B cell (primary cell): ENCODE data around the gene LRRC32. TPM values are rescaled to one million over a fixed set of nuclear protein-coding genes. Genes with fewer than 3 reads are reported as not detected.

Experiments
- ATAC-seq: fragments of 200-7000 bp; cut with Tn5 transposase; one replicate; pipeline ENCODE4 v1.10.0; 2021; ENCODE audit warnings: low read depth, mild to moderate bottlenecking, moderate number of reproducible peaks, moderate library complexity
- CTCF ChIA-PET: fragments of 350-600 bp; sonication (Branson Sonifier 250); formaldehyde crosslinking; loops from one replicate; lab custom pipeline; 2021; ENCODE audit warnings: antibody characterized with exemption, inconsistent platforms; lab: Charles Lee
- POLR2A ChIA-PET: fragments of 350-600 bp; sonication (Branson Sonifier 250); formaldehyde crosslinking; loops from one replicate; lab custom pipeline; 2021; ENCODE audit warnings: antibody characterized with exemption; lab: Charles Lee
- DNase-seq: peaks from one replicate; pipeline ENCODE4 v3.0.0; 2013
- H2AFZ ChIP-seq: 2 replicates; pipeline ENCODE4 v1.6.1; 2012; ENCODE audit warnings: mild to moderate bottlenecking, low read depth, low read length; ENCODE audit not compliant: insufficient read depth, poor library complexity, severe bottlenecking
- H3K27ac ChIP-seq, 2 donors: 1 replicate in 1 of 2; 2 replicates in 1 of 2; pipeline ENCODE4 v1.5.1; 2012 to 2013; ENCODE audit warnings: low read length in 2 of 2, mild to moderate bottlenecking in 2 of 2, moderate library complexity in 1 of 2
- H3K27me3 ChIP-seq, 4 experiments: fragments of 200-600 bp in 1 of 4; sonication (generic) in 1 of 4; replicated peaks in 1 of 4; 1 replicate in 2 of 4; 2 replicates in 2 of 4; pipeline versions ENCODE4 v1.6.1 to v1.7.0; 2013 to 2016; ENCODE audit warnings: low read length in 3 of 4, mild to moderate bottlenecking in 2 of 4, mixed read lengths in 1 of 4, moderate library complexity in 1 of 4; ENCODE audit not compliant: insufficient read depth in 4 of 4, control insufficient read depth in 3 of 4; ENCODE audit errors: control extremely low read depth in 1 of 4
- H3K36me3 ChIP-seq, 2 experiments: replicated peaks in 1 of 2; 1 replicate in 1 of 2; 2 replicates in 1 of 2; pipeline versions ENCODE4 v1.6.1 to v1.7.1; 2013; ENCODE audit warnings: low read length in 1 of 2; ENCODE audit not compliant: insufficient read depth in 2 of 2, control insufficient read depth in 1 of 2; ENCODE audit errors: control extremely low read depth in 1 of 2, extremely low read depth in 1 of 2
- H3K4me1 ChIP-seq, 2 donors: fragments of 200-600 bp in 1 of 2; sonication (generic) in 1 of 2; 1 replicate in 1 of 2; 2 replicates in 1 of 2; pipeline versions ENCODE4 v1.5.1 to v1.6.1; 2013 to 2017; ENCODE audit warnings: low read length in 2 of 2; ENCODE audit not compliant: control insufficient read depth in 2 of 2, insufficient read depth in 2 of 2
- H3K4me2 ChIP-seq: replicated peaks from 2 replicates; pipeline ENCODE3; 2012; ENCODE audit warnings: mild to moderate bottlenecking, low read depth, low read length; ENCODE audit not compliant: poor library complexity, severe bottlenecking
- H3K4me3 ChIP-seq, 5 experiments: fragments of 200-600 bp in 1 of 5; sonication (generic) in 1 of 5; 1 replicate in 3 of 5; 2 replicates in 2 of 5; pipeline versions ENCODE4 v1.5.1 to v1.7.0; 2011 to 2016; ENCODE audit warnings: low read length in 4 of 5, mild to moderate bottlenecking in 4 of 5, low read depth in 2 of 5, control low read depth in 1 of 5, moderate library complexity in 1 of 5; ENCODE audit not compliant: insufficient read depth in 1 of 5; ENCODE audit errors: control extremely low read depth in 1 of 5, extremely low read depth in 1 of 5
- H3K79me2 ChIP-seq: fragments of 200-600 bp; sonication (generic); one replicate; pipeline ENCODE4 v1.6.0; 2016; ENCODE audit warnings: low read length; ENCODE audit not compliant: control insufficient read depth, insufficient read depth
- H3K9ac ChIP-seq: fragments of 200-600 bp; sonication (generic); 2 replicates; pipeline ENCODE4 v1.6.1; 2017; ENCODE audit warnings: mild to moderate bottlenecking, low read length, moderate library complexity
- H3K9me3 ChIP-seq, 3 donors: one replicate each; pipeline versions ENCODE4 v1.6.1 to v1.7.1; 2013; ENCODE audit warnings: low read length in 2 of 3; ENCODE audit not compliant: control insufficient read depth in 2 of 3, insufficient read depth in 1 of 3; ENCODE audit errors: control extremely low read depth in 1 of 3
- H4K20me1 ChIP-seq: 2 replicates; pipeline ENCODE4 v1.6.0; 2012; ENCODE audit warnings: mild to moderate bottlenecking, low read length; ENCODE audit not compliant: insufficient read depth, control insufficient read depth, poor library complexity, severe bottlenecking
- H3K27ac Mint-ChIP-seq: one replicate; pipeline ENCODE4 v1.8.0; 2021; ENCODE audit warnings: mixed read lengths
- H3K27me3 Mint-ChIP-seq: one replicate; pipeline ENCODE4 v1.8.0; 2021; ENCODE audit warnings: mixed read lengths
- H3K4me1 Mint-ChIP-seq: one replicate; pipeline ENCODE4 v1.8.0; 2021; ENCODE audit warnings: mixed read lengths
- H3K4me3 Mint-ChIP-seq: one replicate; pipeline ENCODE4 v1.8.0; 2021; ENCODE audit warnings: mixed read lengths
- H3K9me3 Mint-ChIP-seq: one replicate; pipeline ENCODE4 v1.8.0; 2022; ENCODE audit warnings: mixed read lengths; ENCODE audit not compliant: insufficient read depth
- CTCF ChIP-seq: fragments of 200-600 bp; IDR thresholded peaks from one replicate; pipeline ENCODE4 v1.8.0; 2022; ENCODE audit warnings: antibody characterized with exemption, mild to moderate bottlenecking
- EZH2 ChIP-seq: IDR thresholded peaks from 2 replicates; pipeline ENCODE4 v1.6.1; 2012; ENCODE audit warnings: borderline replicate concordance, low read depth, mild to moderate bottlenecking, moderate library complexity, low read length; ENCODE audit not compliant: insufficient read depth, poor library complexity, severe bottlenecking
- WGBS: methylation state at CpG from one replicate; pipeline ENCODE4 v1.1.5; 2013; ENCODE audit warnings: missing lambda C conversion rate; ENCODE audit not compliant: insufficient coverage; 5-methylcytosine and 5-hydroxymethylcytosine counted together
- intact Hi-C: fragments of 100-400 bp; cut with micrococcal nuclease; formaldehyde crosslinking; loops from one replicate; pipeline ENCODE4 v1.10.0; 2022
- polyA plus RNA-seq: library from polyadenylated mRNA; depleted of rRNA; stranded (reverse); fragments of >200 nt; gene quantifications from 2 replicates; pipeline ENCODE4 v1.2.3, GENCODE V29; 2012
- total RNA-seq, 2 donors: library from RNA; stranded (reverse); fragments of 120-200 nt in 1 of 2; gene quantifications; 1 replicate in 1 of 2; 2 replicates in 1 of 2; pipeline versions ENCODE4 v1.2.3 to v1.2.4, GENCODE V29; 2013 to 2022

Gene LRRC32
- total and polyA plus RNA-seq, 2 donors (not counting 1 experiment from before 2014, with no cell fraction given), result 0.60 to 1.4 TPM

DNA sequence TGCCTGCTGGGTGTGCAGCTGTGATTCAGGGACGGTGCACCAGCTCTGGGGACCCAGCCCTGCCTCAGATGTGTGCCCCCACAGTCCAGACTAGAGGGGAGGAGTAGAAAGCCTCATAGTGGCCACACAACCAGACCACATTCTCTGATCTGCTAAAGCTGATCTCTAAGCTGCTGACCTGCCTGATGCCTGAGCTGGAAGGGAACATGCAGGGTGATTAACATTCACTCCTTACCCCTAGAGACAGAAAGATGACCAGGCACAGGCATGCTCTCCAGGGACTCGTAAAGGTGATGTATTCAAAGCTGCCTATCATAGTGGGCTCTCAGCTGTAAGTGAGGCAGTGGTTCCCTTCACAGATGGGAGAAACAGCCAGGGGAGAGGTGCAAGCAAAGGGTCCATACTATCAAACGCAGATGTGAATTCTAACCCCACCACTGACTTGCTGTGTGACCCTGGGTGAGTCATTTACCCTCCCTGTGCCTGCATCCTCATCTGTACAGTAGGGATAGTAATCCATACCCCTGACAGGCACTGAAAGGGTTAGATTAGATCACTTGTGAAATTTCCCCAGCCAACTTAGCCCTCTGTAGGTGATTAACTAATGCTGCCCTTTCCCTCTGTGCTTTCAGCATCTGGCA, 29.0 kb upstream of the LRRC32 start:
- WGBS, result 75% methylated on average over 2 of the region's 3 CpGs
- H3K27me3 Mint-ChIP-seq, result peaks cover 28% of the 10 kb centered on the region
- no peaks in the 10 kb centered on the region for H3K9me3 Mint-ChIP-seq
- Histone ChIP-seq H2AFZ (no peak overlapping the region), H3K9ac (no peak overlapping the region), H3K4me2 (no peak overlapping the region), H3K9me3 (peaks cover 0 to 4% (median 0%) of the 10 kb centered on the region in 3 donors), H3K4me3 (no peak overlapping the region), H3K27ac (no peak overlapping the region), H4K20me1 (no peaks in the 10 kb centered on the region), H3K27me3 (peaks cover 0 to 16% (median 2%) of the 10 kb centered on the region in 4 experiments), H3K36me3 (no peaks in the 10 kb centered on the region), H3K79me2 (no peaks in the 10 kb centered on the region), H3K4me1 (no peaks in the 10 kb centered on the region)
- ChIA-PET CTCF (interaction anchor here (0.6 to 1.2 kb wide), 2 partner anchors 24 to 101 kb away, joined by 3 read pairs; no protein-coding TSS in a partner anchor), POLR2A (no interaction called here)
- H3K27ac Mint-ChIP-seq, result no peak overlapping the region
- no peaks in the 10 kb centered on the region for H3K4me1 Mint-ChIP-seq
- TF ChIP-seq EZH2, result no peak
- no peak for TF ChIP-seq CTCF
- DNase-seq (no peak), ATAC-seq (no peak)
- H3K4me3 Mint-ChIP-seq, result no peak overlapping the region
- intact Hi-C loops, result no loop called here

- H3K9ac ChIP-seq, result no peak overlapping the region
- CTCF ChIA-PET, result interaction anchor here (0.6 kb wide), 1 partner anchor 25 kb away, joined by 3 read pairs; no protein-coding TSS in a partner anchor
- no peak overlapping the region for H3K4me3 Mint-ChIP-seq
Measured at GRCh38 chr11:76698321-76699043, 27.9 kb upstream of the LRRC32 start.

More at GRCh38 chr11:76698321-76699043, 27.9 kb upstream of the LRRC32 start:
- H2AFZ ChIP-seq, result no peak overlapping the region
- H3K4me2 ChIP-seq, result no peak overlapping the region
- POLR2A ChIA-PET, result no interaction called here
- H3K27ac ChIP-seq, result no peak overlapping the region
- no peak for TF ChIP-seq EZH2
- no peak for TF ChIP-seq CTCF
- no peaks in the 10 kb centered on the region for H3K79me2 ChIP-seq
- DNase-seq (no peak), ATAC-seq (no peak)
- peaks cover 30% of the 10 kb centered on the region for H3K27me3 Mint-ChIP-seq
- no peaks in the 10 kb centered on the region for H3K4me1 Mint-ChIP-seq
- peaks cover 0 to 4% (median 0%) of the 10 kb centered on the region in 3 donors for H3K9me3 ChIP-seq
- 69% methylated on average over 13 of the region's 17 CpGs for WGBS
- no peaks in the 10 kb centered on the region for H3K36me3 ChIP-seq
- H3K4me1 ChIP-seq, result no peaks in the 10 kb centered on the region
- no peak overlapping the region for H3K4me3 ChIP-seq
- H3K27ac Mint-ChIP-seq, result no peak overlapping the region
- no peaks in the 10 kb centered on the region for H4K20me1 ChIP-seq
- H3K9me3 Mint-ChIP-seq, result no peaks in the 10 kb centered on the region
- intact Hi-C loops, result no loop called here
- H3K27me3 ChIP-seq, result peaks cover 0 to 16% (median 2%) of the 10 kb centered on the region in 4 experiments
